ENCODE data around the gene COX5A.
"Not testable (repeated sequence)": the region's sequence is repeated elsewhere in the genome, so short reads cannot be mapped to it uniquely, and the experiment has no call there.

Gene COX5A

GRCh38 chr15:74935193-74935592, 2.7 kb downstream of the COX5A start:
- DNase-seq (ENCODE audit: insufficient read length, low spot score); FAIRE-seq: not testable (repeated sequence)
- TF ChIP-seq CTCF (IDR thresholded peaks at IDR 0.05; ENCODE audit: insufficient read depth, missing control alignments), result peak; percentile 23

GRCh38 chr15:74933573-74933972, 4.3 kb downstream of the COX5A start:
- no peak for TF ChIP-seq CTCF (IDR thresholded peaks at IDR 0.05; ENCODE audit: insufficient read depth, missing control alignments)
- FAIRE-seq, result no peak
- no peak for DNase-seq (ENCODE audit: insufficient read length, low spot score)

GRCh38 chr15:74928771-74929198, 9.1 kb downstream of the COX5A start:
- FAIRE-seq (no peak), DNase-seq (ENCODE audit: insufficient read length, low spot score) (no peak)
- no peak for TF ChIP-seq CTCF (IDR thresholded peaks at IDR 0.05; ENCODE audit: insufficient read depth, missing control alignments)

- no peak for DNase-seq (ENCODE audit: insufficient read length, low spot score)
- no peak for FAIRE-seq
- no peak for TF ChIP-seq CTCF (IDR thresholded peaks at IDR 0.05; ENCODE audit: insufficient read depth, missing control alignments)
Observed at GRCh38 chr15:74924525-74924924, 13.3 kb downstream of the COX5A start.

- FAIRE-seq (no peak), DNase-seq (ENCODE audit: insufficient read length, low spot score) (no peak)
- no peak for TF ChIP-seq CTCF (IDR thresholded peaks at IDR 0.05; ENCODE audit: insufficient read depth, missing control alignments)
Observed at GRCh38 chr15:74920456-74920855, 17.4 kb downstream of the COX5A start.

GRCh38 chr15:74917676-74918075, 20.2 kb downstream of the COX5A start:
- FAIRE-seq, result no peak
- no peak for DNase-seq (ENCODE audit: insufficient read length, low spot score)
- TF ChIP-seq CTCF (IDR thresholded peaks at IDR 0.05; ENCODE audit: insufficient read depth, missing control alignments), result no peak

GRCh38 chr15:74913799-74914198, 24.1 kb downstream of the COX5A start:
- not testable (repeated sequence) for DNase-seq (ENCODE audit: insufficient read length, low spot score); FAIRE-seq

GRCh38 chr15:74913041-74913440, 24.8 kb downstream of the COX5A start:
- no peak for TF ChIP-seq CTCF (IDR thresholded peaks at IDR 0.05; ENCODE audit: insufficient read depth, missing control alignments)
- FAIRE-seq (no peak), DNase-seq (ENCODE audit: insufficient read length, low spot score) (no peak)

Data from D721Med (cell line).